Right atrium auricular region (tissue), 2 donors: Measurements from ENCODE around the gene DNAH7. TPM values are rescaled to one million over a fixed set of nuclear protein-coding genes. Genes with fewer than 3 reads are reported as not detected.
A peak's percentile ranks its signal among the peaks of the same experiment; 100 is the strongest.

Experiments used
- DNase-seq: peaks from one replicate; pipeline ENCODE4 v3.0.0-alpha.2; 2019; ENCODE audit warnings: low spot score
- H3K27ac ChIP-seq, 2 donors: fragments of 200-600 bp; sonication (generic); 1 replicate in 1 of 2; 2 replicates in 1 of 2; pipeline ENCODE4 v1.5.1; 2016 to 2019
- H3K27me3 ChIP-seq, 2 donors: fragments of 200-600 bp; sonication (generic); one replicate each; pipeline versions ENCODE4 v1.5.1 to v1.6.0; 2017 to 2019
- H3K36me3 ChIP-seq: fragments of 200-600 bp; sonication (generic); one replicate; pipeline ENCODE4 v1.5.1; 2016
- H3K4me1 ChIP-seq, 2 donors: fragments of 200-600 bp; sonication (generic); one replicate each; pipeline versions ENCODE4 v1.5.1 to v1.6.0; 2017 to 2019
- H3K4me3 ChIP-seq, 2 donors: fragments of 200-600 bp; sonication (generic); 1 replicate in 1 of 2; 2 replicates in 1 of 2; pipeline ENCODE4 v1.5.1; 2017 to 2019; ENCODE audit warnings: mild to moderate bottlenecking in 1 of 2, moderate library complexity in 1 of 2
- H3K9me3 ChIP-seq, 2 donors: fragments of 200-600 bp; sonication (generic); one replicate each; pipeline ENCODE4 v1.5.1; 2019
- total RNA-seq, 2 donors: library from RNA; depleted of rRNA; stranded (reverse); fragments of >200 nt; gene quantifications; one replicate each; pipeline ENCODE4 v1.1.0, GENCODE V29; 2016
- TF ChIP-seq, protein P1 (sequence below), 2 donors: fragments of 200-600 bp; sonication (generic); IDR thresholded peaks; one replicate each; pipeline ENCODE4 v1.5.1; 2019; ENCODE audit warnings: antibody characterized with exemption in 2 of 2

The DNAH7 gene
- total RNA-seq, 2 donors from 2014 or later = 0.16 to 0.52 TPM

DNA sequence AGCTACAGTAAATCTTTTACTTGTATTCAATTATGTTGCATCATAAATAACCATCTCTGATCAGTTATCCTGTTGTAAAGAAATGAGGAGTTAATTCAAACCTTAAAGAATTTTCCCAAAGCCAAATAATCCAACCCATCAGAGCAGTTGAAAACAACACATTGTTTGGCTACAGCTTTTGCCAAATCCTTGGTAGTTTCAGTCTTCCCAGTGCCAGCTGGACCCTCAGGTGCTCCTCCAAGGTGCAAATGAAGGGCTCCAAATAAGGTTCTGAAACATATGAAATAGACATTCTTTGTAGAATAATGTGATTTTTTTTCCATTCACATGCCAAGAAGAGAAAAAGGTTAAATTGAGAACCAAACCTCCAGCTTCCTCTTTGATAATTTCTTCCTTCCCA is 158.7 kb downstream of the DNAH7 start:
- H3K9me3 ChIP-seq = no peaks in the 10 kb centered on the region
- no peak overlapping the region for H3K27ac ChIP-seq
- no peaks in the 10 kb centered on the region for H3K27me3 ChIP-seq
- TF ChIP-seq, protein P1, sequence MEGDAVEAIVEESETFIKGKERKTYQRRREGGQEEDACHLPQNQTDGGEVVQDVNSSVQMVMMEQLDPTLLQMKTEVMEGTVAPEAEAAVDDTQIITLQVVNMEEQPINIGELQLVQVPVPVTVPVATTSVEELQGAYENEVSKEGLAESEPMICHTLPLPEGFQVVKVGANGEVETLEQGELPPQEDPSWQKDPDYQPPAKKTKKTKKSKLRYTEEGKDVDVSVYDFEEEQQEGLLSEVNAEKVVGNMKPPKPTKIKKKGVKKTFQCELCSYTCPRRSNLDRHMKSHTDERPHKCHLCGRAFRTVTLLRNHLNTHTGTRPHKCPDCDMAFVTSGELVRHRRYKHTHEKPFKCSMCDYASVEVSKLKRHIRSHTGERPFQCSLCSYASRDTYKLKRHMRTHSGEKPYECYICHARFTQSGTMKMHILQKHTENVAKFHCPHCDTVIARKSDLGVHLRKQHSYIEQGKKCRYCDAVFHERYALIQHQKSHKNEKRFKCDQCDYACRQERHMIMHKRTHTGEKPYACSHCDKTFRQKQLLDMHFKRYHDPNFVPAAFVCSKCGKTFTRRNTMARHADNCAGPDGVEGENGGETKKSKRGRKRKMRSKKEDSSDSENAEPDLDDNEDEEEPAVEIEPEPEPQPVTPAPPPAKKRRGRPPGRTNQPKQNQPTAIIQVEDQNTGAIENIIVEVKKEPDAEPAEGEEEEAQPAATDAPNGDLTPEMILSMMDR (IDR thresholded peaks at IDR 0.05) = no peak
- no peak for DNase-seq
- H3K36me3 ChIP-seq = no peaks in the 10 kb centered on the region
- H3K4me1 ChIP-seq = no peaks in the 10 kb centered on the region
- no peak overlapping the region for H3K4me3 ChIP-seq

DNA sequence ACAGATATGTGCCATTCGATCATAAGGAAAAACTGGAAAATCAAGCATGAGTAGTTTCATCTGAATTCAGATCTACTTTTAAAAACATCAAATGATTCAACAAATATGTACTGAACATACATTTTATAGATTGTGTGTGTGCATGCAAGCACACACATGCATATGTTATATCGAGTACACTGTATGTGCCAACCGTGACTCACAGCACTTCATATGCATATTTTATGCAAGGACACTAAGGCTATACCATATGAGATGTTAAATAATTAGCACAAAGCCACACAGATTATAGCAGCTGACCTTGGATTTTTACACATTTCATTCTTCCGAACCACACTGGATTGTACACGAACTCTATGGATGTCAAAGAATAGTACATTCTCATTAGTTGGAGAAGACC is 161.2 kb downstream of the DNAH7 start:
- H3K36me3 ChIP-seq = no peaks in the 10 kb centered on the region
- TF ChIP-seq, protein P1 (IDR thresholded peaks at IDR 0.05) = no peak
- no peak overlapping the region for H3K4me3 ChIP-seq
- DNase-seq = no peak
- H3K27ac ChIP-seq = no peak overlapping the region
- no peaks in the 10 kb centered on the region for H3K4me1 ChIP-seq
- H3K9me3 ChIP-seq = no peaks in the 10 kb centered on the region
- no peaks in the 10 kb centered on the region for H3K27me3 ChIP-seq

DNA sequence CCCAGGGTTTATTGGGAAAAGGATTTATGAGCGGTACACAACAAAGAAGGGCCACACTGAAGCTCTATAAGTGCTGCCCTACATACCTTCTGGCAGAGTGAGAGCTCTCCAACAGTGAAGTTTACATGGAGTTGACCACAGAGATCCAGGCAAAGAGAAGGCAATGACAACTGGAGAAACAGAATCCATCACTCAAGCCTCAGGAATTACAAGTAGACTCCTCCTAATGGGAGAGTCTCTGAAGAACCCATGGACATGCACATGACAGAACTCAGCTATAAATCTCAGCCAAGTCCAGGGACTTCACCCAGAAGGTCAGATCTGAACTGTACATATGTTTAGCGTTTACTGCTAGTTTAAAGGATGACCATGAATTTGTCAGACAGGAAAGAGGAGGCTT is 164.7 kb downstream of the DNAH7 start:
- Histone ChIP-seq H3K36me3 (no peaks in the 10 kb centered on the region), H3K27me3 (no peaks in the 10 kb centered on the region), H3K4me1 (no peaks in the 10 kb centered on the region), H3K27ac (no peak overlapping the region), H3K9me3 (no peaks in the 10 kb centered on the region), H3K4me3 (no peak overlapping the region)
- DNase-seq = no peak
- TF ChIP-seq, protein P1 (IDR thresholded peaks at IDR 0.05) = no peak

DNA sequence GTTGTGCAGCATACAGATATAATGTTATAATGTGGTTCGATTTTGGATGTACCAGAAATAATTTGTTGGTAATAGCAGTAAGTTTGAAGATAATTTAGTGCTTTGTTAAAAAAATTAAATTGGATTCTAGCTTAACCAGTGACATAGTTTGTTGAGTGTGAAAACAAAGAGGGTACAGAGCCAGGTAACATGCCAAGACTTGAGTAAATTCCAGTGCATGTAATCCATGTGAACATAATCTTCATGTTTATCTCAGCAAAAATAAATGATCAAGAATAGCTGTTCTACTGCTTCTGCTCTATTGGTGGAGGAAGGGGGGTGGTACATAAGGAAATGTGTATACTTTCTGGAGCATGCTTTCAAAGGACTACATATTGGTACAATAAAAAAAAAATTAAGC is 165.8 kb downstream of the DNAH7 start:
- no peak for DNase-seq
- H3K27ac ChIP-seq = no peak overlapping the region
- no peaks in the 10 kb centered on the region for H3K4me1 ChIP-seq
- no peaks in the 10 kb centered on the region for H3K36me3 ChIP-seq
- no peaks in the 10 kb centered on the region for H3K27me3 ChIP-seq
- H3K9me3 ChIP-seq = no peaks in the 10 kb centered on the region
- TF ChIP-seq, protein P1 (IDR thresholded peaks at IDR 0.05) = no peak
- H3K4me3 ChIP-seq = no peak overlapping the region

DNA sequence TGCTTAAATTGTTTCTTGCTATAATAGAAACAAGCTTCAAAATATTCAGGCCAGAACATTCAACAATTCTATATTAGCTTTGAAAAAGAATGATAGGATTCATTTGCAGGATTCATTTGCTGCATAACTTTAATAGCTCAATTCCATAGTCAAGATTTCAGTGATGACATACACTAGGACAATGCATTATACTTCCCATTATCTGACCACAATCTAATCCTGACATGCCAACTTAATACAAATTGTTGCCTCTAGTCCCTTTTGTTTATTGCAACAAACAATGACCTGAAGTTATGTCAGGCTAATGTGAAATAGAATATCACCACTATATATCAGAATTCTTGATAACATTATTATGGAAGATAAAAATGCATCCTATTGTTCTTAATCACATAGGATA is 169.4 kb downstream of the DNAH7 start:
- no peak overlapping the region for H3K27ac ChIP-seq
- no peaks in the 10 kb centered on the region for H3K4me1 ChIP-seq
- H3K36me3 ChIP-seq = no peaks in the 10 kb centered on the region
- TF ChIP-seq, protein P1 (IDR thresholded peaks at IDR 0.05) = no peak
- DNase-seq = no peak
- H3K4me3 ChIP-seq = no peak overlapping the region
- no peaks in the 10 kb centered on the region for H3K9me3 ChIP-seq
- no peaks in the 10 kb centered on the region for H3K27me3 ChIP-seq

DNA sequence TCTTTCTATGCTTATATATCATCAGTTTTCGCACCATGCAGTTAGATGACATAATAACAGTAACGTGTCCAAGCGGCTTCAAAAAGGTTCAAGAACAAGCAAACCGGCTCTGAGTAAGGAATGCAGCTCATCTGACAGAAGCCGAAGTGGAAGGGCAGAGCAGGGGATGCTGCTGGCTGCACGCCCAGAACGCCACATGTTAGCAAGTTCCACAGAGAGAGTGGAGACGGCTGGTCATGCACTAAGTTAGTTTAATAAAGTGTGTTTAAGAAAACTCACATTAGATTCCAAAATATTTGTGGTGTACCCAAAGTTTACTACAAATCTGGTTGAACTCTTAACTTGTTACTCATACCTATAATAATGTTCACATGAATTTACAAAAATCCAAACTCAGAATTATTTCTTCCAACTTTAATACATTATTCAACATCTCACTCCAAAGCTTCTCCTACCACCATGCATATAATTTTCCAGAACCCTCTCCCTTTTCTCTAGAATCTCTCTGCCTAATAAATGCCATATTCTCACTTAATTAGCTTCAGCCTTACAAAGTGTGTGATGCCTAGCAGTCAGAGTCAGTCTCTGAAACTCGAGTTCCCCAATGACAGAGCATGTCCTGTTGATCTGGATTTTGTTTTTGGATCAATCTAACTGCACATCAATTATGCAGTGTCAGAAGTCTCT is 170.0 kb downstream of the DNAH7 start:
- H3K4me1 ChIP-seq = no peaks in the 10 kb centered on the region
- no peaks in the 10 kb centered on the region for H3K9me3 ChIP-seq
- DNase-seq = peak; percentile 68
- H3K4me3 ChIP-seq = no peak overlapping the region
- no peak overlapping the region for H3K27ac ChIP-seq
- H3K27me3 ChIP-seq = no peaks in the 10 kb centered on the region
- TF ChIP-seq, protein P1 (IDR thresholded peaks at IDR 0.05) = no peak
- no peaks in the 10 kb centered on the region for H3K36me3 ChIP-seq
